HG02884 (cell line): ENCODE results near the gene NLK.
"Not testable (repeated sequence)": the region's sequence is repeated elsewhere in the genome, so short reads cannot be mapped to it uniquely, and the experiment has no call there.

Source experiments
- ATAC-seq: cut with Tn5 transposase; IDR thresholded peaks from one replicate; pipeline ENCODE4 v1.9.1; 2021; ENCODE audit warnings: mild to moderate bottlenecking, moderate library complexity; ENCODE audit not compliant: unreplicated experiment

Gene NLK

DNA sequence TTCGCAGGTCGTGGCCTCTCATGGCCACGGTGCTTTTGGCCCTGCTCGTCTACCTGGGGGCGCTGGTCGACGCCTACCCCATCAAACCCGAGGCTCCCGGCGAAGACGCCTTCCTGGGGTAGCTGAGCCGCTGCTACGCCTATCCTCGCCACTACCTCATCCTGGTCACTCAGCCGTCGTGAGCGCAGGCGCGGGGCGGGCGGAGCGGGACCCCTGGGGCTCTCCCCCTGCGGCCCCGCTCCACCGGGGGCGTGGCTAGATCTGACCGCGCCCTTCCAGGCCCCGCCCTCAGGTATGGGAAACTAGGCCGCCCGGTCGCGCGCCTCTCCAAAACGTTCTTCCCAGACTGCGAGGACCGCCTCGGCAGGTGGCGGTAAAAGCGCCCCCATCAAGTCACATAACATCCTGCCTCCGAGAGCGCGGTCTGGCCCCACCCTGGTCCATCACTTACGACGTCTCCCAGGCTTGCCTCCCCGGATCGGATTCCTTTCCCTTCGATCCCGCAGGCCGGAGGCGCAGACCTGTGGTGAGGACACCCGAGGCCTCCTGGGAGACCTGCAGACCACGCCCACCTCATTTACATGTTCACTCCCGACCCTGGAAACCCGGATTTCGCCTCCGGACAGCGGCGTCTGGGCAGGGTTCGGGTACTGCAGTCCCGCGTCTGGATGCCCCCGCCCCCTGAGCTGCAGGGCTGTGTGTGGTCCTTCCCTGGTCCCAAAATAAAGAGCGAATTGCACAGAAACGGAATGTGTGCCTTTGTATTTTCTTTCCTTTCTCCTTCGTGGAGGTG is 185.0 kb downstream of the NLK start:
- ATAC-seq: no peak

DNA sequence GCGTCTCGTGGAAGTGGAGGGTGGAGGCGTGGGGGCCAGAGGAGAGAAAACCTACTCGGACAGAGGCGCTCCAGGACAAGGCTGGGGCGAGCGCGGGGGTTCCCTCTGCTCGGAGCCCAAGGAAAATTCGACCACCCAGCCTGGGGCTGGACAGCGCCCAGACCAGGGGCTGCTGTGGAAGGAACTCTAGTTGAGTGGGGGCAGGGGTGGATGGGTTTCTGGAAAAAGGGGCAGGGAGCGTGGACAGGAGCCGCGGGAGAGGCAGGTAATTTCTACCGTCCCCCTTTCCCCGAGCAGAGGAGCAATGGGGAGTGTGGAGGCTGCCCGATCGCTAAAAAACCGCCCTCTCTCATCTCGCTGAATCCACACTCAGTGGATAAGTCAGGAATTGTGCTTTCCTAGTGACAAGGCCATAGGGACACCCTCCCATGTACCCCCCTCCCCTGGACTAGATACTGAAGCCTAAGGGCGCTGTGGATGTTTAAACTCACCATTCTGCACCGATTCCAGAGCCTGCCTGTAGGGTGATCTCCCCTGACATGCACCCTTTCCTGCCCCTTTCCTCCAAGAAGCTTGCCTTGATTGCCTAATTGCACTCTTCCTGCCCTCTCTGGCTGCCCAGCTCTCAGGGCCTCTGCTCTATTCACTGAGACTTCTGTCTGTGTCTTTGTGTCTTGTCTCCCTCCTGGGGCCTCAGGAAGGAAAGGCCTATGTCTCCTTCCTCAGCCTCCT is 185.8 kb downstream of the NLK start:
- ATAC-seq: no peak

DNA sequence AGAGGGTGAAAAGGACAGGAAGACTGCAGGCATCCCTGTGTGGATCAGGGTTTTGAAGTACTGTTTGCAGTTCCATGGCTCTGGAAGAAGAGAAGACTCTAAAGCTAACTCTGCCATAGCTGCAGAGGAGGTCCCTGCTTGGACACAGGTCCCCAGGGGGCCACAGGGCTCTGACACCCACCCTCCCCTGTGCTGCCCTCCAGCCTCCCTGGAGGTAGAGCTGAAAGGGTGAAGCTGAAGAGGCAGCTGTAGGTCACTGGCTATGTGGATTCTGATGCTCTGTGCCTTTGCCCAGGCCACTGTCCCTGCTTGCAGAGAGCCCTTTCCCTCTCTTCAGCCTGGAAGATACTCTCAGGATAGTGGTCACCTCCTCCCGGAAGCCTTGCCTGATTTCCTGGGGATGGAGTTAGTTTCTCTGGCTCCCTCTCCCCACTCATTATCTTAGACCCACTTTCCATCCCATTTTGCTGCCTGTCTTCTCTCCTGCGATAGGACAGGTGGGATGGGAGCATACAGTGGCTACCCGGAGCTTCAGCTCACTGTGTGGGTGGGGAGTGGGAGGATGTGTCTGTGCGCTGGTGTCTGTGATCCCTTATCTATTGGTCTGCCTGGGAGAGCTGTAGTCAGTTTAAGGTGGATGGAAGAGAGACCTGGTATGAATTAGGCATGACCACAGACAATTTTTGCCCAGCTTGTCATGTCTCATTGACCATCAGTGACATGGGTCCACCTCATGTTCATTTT is 186.7 kb downstream of the NLK start:
- ATAC-seq: no peak

DNA sequence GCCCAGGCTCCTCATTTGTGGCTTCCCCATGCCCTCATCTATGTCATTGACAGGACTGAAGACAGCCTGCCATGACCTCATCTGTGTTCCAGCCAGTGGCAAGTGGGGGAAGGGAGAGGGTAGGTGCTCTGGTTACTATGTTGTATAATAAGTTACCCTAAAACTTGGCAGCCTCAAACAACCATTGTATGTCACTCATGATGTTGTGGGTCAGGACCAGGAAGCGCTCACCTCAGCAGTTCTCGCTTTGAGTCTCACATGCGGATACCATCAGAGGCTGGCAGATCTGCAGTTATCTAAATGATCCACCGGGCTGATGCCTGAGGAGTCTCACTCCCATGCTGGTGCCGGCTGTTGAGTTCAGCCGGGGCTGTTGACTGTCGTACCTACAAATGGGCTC is 187.5 kb downstream of the NLK start:
- ATAC-seq: no peak

DNA sequence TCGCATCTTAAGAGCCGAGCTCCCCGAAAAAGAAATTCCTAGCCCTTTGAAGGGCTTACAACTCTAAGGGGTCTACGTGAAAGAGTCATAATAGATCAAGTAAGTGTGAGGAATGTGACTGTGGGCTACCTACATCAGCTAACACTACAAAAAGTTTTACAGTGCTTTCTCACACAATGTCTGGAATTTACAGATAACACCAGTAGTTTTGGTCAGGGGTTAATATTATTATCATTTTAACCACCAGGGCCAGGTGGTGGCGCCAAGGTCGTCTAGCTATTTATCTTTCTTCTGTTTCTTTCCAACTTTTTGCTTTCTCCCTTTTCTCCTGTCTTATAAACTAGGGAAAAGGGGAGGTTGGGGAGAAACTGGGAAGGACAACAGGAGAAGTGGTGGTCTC is 188.1 kb downstream of the NLK start:
- not testable (repeated sequence) for ATAC-seq

DNA sequence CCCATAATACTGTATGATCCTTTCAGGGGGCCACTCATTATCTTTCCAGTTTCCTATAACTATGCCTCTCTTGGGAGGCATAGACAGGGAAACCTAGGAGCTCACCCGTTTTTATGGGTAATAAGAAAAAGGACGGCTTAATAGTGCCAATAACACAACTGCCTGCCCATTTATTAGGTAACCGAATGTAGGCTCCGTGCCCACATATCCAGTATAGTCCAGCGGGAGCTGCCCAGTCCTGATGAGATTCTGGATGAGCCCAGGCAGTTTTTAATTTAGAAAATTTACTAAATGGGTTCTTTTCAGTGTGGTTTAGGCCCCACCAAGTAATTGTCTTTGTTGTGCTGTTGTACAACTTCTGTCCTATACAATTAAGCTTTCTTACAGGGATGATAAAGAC is 189.1 kb downstream of the NLK start:
- ATAC-seq: not testable (repeated sequence)

DNA sequence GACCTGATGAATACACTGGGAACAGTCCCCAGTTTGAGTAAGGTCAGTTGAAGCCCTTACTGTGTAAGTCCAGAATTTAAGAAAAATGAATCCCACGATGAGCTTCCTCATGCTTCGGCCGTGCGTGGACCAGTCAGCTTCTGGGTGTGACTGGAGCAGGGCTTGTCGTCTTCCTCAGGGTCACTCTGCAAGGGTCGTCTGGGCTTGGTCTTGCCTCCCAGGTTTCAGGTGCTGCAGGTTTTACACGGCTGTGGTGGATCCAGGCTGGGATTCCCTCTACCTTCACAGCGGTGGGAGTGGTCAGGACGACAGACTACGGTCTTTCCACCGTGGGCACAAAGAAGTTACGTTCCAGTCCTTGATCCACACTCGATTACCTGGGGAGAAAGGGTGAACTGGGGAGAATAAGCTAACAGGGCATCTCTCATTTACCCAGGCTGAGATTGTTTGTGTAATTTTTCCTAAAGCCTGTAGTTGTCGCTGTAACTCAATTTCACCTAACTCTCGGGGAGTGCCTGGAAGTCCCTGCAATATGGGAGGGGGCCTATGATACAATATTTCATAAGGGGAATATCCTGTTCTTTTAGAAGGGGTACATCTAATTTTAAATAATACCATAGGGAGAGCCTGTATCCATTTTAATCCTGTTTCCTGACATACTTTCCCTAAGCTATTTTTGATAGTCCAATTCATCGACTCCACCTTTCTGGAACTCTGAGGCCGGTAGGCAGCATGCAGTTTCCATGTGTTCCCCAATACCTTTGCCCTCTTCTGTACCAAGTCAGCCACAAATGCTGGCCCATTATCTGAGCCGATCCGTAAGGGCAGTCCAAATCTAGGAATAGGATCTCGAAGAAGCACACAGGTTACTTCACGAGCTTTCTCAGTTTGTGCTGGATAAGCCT is 190.7 kb downstream of the NLK start:
- not testable (repeated sequence) for ATAC-seq

DNA sequence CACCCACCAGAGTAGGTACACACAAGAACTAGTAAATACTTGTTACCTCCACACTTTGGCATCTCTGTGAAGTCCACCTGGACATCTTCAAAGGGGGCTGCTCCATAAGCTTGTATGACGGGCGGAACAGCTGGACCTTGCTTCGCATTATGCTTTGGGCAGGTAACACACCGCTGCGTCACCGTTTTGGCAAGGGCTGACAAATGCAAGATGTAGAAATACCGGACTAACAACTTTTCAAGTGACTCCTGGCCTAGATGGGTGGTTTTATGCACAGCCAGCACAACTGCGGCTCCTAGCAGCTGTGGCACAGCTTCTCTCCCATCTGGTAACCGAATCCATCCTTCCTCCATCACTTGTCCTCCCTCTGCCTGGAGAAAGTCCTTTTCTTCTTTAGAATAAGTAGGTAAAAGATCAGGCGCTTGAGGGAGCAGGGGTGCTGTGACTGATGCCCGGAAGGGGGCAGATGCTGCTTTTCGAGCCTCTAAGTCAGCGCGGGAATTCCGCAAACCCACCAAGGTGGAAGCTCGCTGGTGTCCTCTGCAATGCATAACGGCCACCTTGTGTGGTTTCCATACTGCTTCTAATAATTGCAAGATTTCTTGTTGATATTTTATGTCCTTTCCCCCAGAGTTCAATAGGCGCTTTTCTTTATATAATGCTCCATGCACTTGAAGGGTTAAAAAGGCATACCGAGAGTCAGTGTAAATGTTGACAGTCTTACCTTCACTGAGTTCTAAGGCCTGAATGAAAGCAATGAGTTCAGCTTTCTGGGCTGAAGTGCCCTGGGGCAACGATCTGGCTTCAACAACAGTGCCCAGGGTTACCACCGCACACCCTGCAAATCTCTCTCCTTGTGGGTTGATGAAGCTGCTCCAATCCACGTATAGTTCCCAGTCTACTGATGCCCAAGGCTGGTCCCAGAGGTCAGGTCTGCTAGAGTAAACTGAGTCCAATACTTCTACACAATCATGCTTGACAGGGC is 191.7 kb downstream of the NLK start:
- not testable (repeated sequence) for ATAC-seq

DNA sequence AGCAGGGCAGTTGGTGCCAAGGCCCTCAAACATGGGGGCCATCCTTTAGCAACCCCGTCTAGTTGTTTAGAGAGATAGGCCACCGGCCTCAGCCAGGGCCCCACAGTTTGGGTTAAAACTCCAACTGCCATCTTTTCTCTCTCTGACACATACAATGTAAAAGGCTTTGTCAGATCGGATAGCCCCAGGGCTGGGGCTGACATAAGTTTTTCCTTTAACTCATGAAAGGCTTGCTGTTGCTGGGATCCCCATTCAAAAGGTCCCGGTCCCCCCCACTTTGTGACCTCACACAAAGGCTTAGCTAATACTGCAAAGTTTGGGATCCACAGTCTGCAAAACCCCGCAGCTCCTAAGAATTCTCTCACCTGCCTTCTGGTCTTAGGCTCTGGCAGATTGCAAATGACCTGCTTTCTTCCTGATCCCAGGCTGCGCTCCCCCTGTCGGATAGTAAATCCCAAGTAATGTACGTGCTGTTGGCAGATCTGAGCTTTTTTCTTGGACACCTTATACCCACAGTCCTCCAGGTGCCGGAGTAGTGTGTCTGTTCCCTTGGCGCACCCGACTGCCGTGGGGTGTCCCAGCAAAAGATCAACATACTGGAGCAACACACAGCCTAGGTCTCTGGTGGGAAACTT is 192.7 kb downstream of the NLK start:
- ATAC-seq: not testable (repeated sequence)

DNA sequence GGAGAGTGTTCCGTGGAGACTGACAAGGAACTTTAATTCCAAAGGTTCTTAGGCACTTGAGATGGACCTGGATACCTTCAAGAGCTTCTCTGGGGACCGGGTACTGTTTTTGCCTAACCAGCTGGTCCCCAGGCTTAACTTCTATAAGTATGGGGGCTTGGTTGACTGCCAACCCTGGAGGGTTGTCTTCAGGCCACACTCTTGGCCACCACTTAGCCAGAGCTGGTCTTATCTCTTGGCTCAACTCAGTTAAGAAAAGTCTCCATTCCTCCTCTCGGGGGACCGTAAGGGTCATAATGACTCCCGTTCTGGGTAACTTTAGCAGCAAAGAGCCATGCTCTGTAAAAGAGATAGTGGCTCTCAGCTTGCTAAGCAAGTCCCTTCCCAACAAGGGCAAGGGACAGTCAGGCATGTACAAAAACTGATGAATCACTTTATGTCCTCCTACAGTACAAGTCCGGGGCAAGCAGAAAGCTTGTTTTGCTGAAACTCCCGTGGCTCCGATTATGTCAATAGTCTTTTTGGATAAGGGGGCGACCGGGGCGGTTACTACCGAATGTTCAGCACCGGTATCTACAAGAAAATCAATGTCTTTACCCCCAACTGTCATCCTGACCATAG is 193.7 kb downstream of the NLK start:
- ATAC-seq: not testable (repeated sequence)

DNA sequence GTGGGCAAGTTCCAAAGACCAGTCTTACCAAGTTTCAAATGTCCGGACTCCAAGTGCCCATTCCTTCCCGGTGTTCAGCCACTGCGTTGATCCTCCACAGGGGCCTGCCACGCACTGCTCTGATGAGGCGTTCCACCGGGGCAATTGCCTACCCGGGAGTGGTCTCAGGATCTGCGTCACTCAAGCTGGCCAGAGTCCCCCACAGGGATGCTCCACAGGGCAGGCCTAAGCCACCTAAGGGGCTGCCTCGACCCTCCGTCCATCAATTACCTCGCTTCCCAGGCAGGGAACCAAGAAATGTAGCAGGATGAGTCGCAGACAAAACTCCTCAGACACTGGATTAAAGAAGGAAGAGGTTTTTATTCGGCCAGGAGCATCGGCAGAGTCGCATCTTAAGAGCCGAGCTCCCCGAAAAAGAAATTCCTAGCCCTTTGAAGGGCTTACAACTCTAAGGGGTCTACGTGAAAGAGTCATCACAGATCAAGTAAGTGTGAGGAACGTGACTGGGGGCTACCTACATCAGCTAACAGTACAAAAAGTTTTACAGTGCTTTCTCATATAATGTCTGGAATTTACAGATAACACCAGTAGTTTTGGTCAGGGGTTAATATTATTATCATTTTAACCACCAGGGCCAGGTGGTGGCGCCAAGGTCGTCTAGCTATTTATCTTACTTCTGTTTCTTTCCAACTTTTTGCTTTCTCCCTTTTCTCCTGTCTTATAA is 196.2 kb downstream of the NLK start:
- ATAC-seq: not testable (repeated sequence)

DNA sequence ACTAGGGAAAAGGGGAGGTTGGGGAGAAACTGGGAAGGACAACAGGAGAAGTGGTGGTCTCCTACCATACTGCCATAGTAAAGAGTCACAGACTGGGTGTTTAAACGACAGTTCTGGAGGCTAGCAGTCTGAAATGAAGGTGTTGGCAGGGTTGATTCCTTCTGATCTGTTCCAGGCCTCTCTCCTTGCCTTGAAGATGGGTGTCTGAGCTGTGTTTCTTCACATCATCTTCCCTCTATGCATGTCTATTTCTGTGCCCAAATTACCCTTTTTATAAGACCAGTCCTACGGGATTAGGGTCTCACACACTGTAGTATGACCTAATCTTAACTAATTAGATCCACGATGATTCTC is 196.8 kb downstream of the NLK start:
- no peak for ATAC-seq

DNA sequence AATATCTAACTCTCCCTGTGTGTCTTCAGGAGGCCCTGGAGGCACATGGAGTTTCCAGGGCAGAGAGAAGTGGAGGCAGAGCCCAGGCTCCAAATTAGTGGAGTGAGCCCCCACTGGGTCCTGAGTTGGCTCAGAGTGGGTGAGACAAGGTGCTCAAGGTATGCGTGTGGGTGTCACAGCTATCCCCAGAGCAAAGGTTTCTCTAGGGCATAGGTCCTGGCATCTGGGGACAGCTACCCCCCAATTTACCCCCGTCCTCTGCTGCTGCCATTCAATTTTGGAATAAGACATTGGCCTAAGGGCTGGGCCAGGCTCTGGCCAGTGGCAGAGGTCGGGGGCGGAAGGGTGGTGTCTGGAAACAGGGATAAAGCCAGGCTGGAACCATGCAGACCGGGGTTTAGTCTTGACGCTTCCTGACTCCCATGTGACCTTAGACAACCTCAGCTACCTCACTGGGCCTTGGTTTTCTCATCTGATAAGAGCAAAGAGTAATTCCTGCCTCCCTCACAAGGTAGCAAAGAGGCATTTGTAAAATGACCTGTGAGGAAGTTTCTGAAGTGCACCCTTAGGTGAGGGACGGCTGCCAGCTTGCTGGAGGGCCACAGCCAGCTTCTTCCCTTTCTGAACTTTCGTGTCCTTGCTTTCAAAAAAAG is 198.3 kb downstream of the NLK start:
- no peak for ATAC-seq

DNA sequence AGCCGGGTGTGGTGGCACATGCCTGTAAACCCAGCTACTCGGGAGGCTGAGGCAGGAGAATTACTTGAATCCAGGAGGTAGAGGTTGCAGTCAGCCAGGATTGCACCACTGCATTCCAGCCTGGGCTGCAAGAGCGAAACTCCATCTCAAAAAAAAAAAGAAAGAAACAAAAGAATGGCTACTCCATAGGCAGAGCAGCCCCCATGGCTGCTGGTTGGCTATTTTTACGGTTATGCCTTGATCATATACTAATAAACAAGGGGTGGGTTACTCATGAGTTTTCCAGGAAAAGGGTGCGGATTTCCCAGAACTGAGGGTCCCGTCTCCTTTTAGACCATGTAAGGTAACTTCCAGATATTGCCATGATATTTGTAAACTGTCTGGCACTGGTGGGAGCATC is 200.3 kb downstream of the NLK start:
- no peak for ATAC-seq

DNA sequence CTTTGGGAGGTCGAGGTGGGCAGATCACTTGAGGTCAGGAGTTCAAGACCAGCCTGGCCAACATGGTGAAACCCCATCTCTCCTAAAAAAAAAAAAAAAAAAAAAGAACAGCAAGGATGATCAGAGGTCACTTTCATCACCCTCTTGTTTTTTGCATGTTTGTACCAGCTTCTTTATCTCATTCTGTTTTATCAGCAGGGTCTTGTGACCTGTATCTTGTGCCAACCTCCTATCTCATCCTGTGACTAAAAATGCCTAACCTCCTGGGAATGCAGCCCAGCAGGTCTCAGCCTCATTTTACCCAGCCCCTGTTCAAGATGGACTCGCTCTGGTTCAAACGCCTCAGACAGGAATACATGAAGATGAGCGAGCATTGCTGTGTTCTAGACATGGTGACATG is 200.8 kb downstream of the NLK start:
- ATAC-seq: not testable (repeated sequence)

DNA sequence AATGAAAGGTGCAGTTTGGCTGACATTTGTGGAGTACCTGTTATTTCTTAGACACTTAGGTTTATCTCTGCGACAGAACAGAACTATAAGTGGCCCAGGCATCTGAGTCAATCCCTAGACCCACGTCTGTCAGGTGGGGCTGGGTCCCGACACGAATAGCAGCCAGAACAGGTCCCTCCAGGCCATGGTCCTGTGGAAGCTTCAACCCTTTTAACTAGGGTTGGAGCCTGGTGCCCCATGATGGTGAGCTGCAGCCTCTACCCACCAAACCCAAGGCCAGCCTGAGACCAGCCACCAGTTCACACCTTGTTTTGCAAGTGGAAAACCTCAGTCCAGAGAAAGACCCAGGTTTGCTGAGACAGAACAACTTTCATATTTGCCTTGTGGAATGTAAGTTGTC is 202.0 kb downstream of the NLK start:
- no peak for ATAC-seq
